GM12891 (cell line): Measurements from ENCODE around the gene ZNF260.

Experiments
- PAX5 ChIP-seq: IDR thresholded peaks from 2 replicates; pipeline ENCODE4 v1.6.1; 2011; ENCODE audit warnings: low read length, moderate library complexity, mild to moderate bottlenecking; ENCODE audit not compliant: insufficient read depth, severe bottlenecking
- POLR2A ChIP-seq: IDR thresholded peaks from 2 replicates; pipeline ENCODE4 v1.6.1; 2011; ENCODE audit warnings: low read depth, low read length, control low read depth
- POLR2AphosphoS5 ChIP-seq: IDR thresholded peaks from 2 replicates; pipeline ENCODE4 v1.6.1; 2011; ENCODE audit warnings: low read depth, low read length, control low read depth
- POU2F2 ChIP-seq: IDR thresholded peaks from 2 replicates; pipeline ENCODE4 v1.6.1; 2011; ENCODE audit warnings: low read depth, mild to moderate bottlenecking, control low read depth, low read length, moderate library complexity
- SPI1 ChIP-seq: IDR thresholded peaks from 2 replicates; pipeline ENCODE4 v1.6.1; 2011; ENCODE audit warnings: low read depth, low read length, control low read depth
- TAF1 ChIP-seq: IDR thresholded peaks from 2 replicates; pipeline ENCODE4 v1.6.1; 2011; ENCODE audit warnings: low read depth, low read length, control low read depth

DNA sequence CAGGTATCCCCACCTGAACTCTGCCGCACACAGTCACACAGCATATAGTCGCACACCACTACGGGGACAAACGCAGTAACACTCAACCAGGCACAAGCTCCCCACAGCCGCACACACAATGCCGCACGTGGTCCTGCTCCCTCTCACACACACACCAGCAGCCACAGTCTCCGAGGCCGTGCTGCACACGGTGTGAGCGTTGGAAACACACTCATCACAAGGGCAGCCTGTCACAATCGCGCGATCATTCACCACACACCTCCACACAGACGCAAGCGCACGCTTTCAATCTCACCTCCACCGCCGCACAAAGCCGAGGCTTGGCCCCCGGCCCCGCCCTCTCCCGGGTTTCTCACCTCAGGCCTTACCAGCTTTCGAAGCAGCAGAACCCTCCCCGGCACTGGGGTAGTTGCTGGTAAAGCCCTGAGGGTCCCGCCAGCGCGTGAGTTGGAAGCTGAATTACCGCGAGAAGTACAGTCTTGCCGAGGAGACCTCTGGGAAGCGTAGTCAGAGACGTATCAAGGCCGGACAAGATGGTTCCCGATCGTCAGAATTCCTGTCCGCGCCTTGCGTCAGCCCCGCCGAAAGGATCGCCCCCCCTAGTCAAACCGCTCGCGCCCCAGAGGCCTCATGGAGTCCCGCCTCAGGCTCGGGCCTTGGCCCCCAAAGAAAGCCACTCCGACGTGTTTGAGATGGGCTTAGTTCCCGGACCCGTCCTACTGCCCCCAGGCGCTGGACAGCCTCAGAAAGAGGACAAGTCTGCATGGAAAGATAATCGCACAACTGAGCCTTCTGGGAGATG is 38.8 kb downstream of the ZNF260 start, which contains the start of gene ZNF566:
- TF ChIP-seq TAF1 (peak; percentile 43; the same call in 1 of the 2 replicates), POLR2A (peak; percentile 69), POLR2AphosphoS5 (peak; percentile 59; the same call in 1 of the 2 replicates), PAX5 (no peak), SPI1 (no peak), POU2F2 (peak; percentile 31; the same call in 1 of the 2 replicates)
